Measurements from ENCODE around the gene AUH. TPM values are rescaled to one million over a fixed set of nuclear protein-coding genes. Genes with fewer than 3 reads are reported as not detected.

Gene AUH
- total RNA-seq, 4 donors from 2014 or later: 26.4 to 34.3 (median 31.2) TPM

GRCh38 chr9:91403665-91404543, 42.2 kb upstream of the AUH start:
- ATAC-seq (ENCODE audit: low FRiP score) (no peak), DNase-seq (ENCODE audit: low spot score) (no peak)
- TF ChIP-seq CTCF (IDR thresholded peaks at IDR 0.05): no peak

GRCh38 chr9:91398926-91399325, 37.2 kb upstream of the AUH start:
- TF ChIP-seq CTCF (IDR thresholded peaks at IDR 0.05): no peak
- no peak for ATAC-seq (ENCODE audit: low FRiP score)
- no peak for DNase-seq (ENCODE audit: low spot score)

GRCh38 chr9:91395553-91396471, 34.1 kb upstream of the AUH start:
- no peak for DNase-seq (ENCODE audit: low spot score)
- TF ChIP-seq CTCF (IDR thresholded peaks at IDR 0.05): no peak
- peak; percentile 15 for ATAC-seq (ENCODE audit: low FRiP score)

- no peak for TF ChIP-seq CTCF (IDR thresholded peaks at IDR 0.05)
- ATAC-seq (ENCODE audit: low FRiP score) (peak; percentile 26), DNase-seq (ENCODE audit: low spot score) (no peak)
Observed at GRCh38 chr9:91395106-91395552, 33.4 kb upstream of the AUH start.

- DNase-seq (ENCODE audit: low spot score) (no peak), ATAC-seq (ENCODE audit: low FRiP score) (no peak)
- no peak for TF ChIP-seq CTCF (IDR thresholded peaks at IDR 0.05)
Observed at GRCh38 chr9:91393826-91394225, 32.1 kb upstream of the AUH start.

GRCh38 chr9:91392435-91392834, 30.7 kb upstream of the AUH start:
- ATAC-seq (ENCODE audit: low FRiP score): no peak
- no peak for TF ChIP-seq CTCF (IDR thresholded peaks at IDR 0.05)
- no peak for DNase-seq (ENCODE audit: low spot score)

Measured in omental fat pad (tissue), 4 donors.